Cardiac muscle cell (in vitro differentiated cells and primary cell): Measurements from ENCODE around the gene SERPINI1. TPM values are rescaled to one million over a fixed set of nuclear protein-coding genes. Genes with fewer than 3 reads are reported as not detected.

Source experiments
- DNase-seq, 2 donors: peaks; one replicate each; pipeline versions ENCODE4 v3.0.0 to v3.0.0-alpha.2; 2010 to 2017; ENCODE audit warnings: low read depth in 1 of 2, low spot score in 1 of 2
- H3K27ac ChIP-seq: fragments of 200-600 bp; sonication (generic); 2 replicates; pipeline ENCODE4 v1.5.1; 2016
- H3K27me3 ChIP-seq: fragments of 200-600 bp; sonication (generic); 2 replicates; pipeline ENCODE4 v1.6.0; 2016; ENCODE audit warnings: control low read depth
- H3K36me3 ChIP-seq: fragments of 200-600 bp; sonication (generic); 2 replicates; pipeline ENCODE4 v1.5.1; 2016; ENCODE audit warnings: control low read depth
- H3K4me1 ChIP-seq: fragments of 200-600 bp; sonication (generic); 2 replicates; pipeline ENCODE4 v1.8.1; 2017; ENCODE audit warnings: low read depth, mild to moderate bottlenecking, mixed run types
- H3K4me3 ChIP-seq: fragments of 200-600 bp; sonication (generic); 2 replicates; pipeline ENCODE4 v1.5.1; 2016; ENCODE audit warnings: mild to moderate bottlenecking
- H3K9me3 ChIP-seq: fragments of 200-600 bp; sonication (generic); 2 replicates; pipeline ENCODE4 v1.5.1; 2017; ENCODE audit warnings: low read depth, mild to moderate bottlenecking, control low read depth
- CTCF ChIP-seq: IDR thresholded peaks from 2 replicates; pipeline ENCODE4 v1.5.1; 2012; ENCODE audit warnings: low read depth, mild to moderate bottlenecking, low read length
- polyA plus RNA-seq: library from polyadenylated mRNA; unstranded; fragments of >200 nt; fragmentation: Nextera tagmentation; extraction: Ambion mirVana; gene quantifications from 2 replicates; pipeline ENCODE4 v1.2.1, GENCODE V29; 2016
- total RNA-seq: library from RNA; depleted of rRNA; stranded (reverse); fragments of >200 nt; gene quantifications from 2 replicates; pipeline ENCODE4 v1.2.3, GENCODE V29; 2016

The SERPINI1 gene
- total and polyA plus RNA-seq, 2 experiments from 2014 or later: 23.9 to 117 TPM

- no peak overlapping the region for H3K27ac ChIP-seq
- no peak for TF ChIP-seq CTCF
- H3K27me3 ChIP-seq: peaks cover 3% of the 10 kb centered on the region
- no peaks in the 10 kb centered on the region for H3K36me3 ChIP-seq
- H3K9me3 ChIP-seq: no peaks in the 10 kb centered on the region
- H3K4me3 ChIP-seq: no peak overlapping the region
- no peaks in the 10 kb centered on the region for H3K4me1 ChIP-seq
- no peak for DNase-seq
These were observed 3.8 kb downstream of the SERPINI1 start for GRCh38 chr3:167739190-167739810.

DNA sequence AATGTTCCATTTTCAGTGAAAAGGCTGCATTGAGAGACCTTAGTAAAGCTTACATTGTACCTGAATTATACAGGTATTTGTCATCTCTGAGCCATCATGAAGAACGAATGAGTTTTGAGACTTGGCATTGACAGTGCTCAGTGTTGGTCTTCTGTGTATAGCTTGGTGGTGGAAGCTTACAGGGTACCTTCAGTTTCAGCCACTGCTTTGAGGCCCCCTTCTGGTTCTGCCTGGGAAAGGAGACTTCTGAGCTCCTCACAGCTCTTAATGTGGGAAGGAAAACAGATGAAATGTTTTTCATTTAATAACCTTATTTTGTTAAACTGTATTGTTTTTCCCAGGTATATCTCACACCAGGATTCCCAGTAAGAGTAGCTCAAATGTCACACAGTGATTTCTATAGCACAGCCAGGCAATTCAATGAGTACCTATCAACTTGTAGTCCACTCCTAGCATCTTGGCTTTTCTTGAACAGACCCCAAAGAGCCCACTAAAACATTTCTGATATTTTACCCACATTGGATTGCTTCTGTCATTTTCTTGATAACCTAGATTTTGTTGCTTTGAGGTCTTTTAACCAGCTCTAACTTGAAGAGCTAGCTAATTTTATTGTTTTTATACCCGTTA lies 5.6 kb downstream of the SERPINI1 start:
- no peak overlapping the region for H3K27ac ChIP-seq
- peak; percentile 57 for DNase-seq
- H3K36me3 ChIP-seq: no peaks in the 10 kb centered on the region
- H3K4me3 ChIP-seq: no peak overlapping the region
- H3K27me3 ChIP-seq: peaks cover 3% of the 10 kb centered on the region
- no peaks in the 10 kb centered on the region for H3K4me1 ChIP-seq
- H3K9me3 ChIP-seq: no peaks in the 10 kb centered on the region
- peak; percentile 70 for TF ChIP-seq CTCF

GRCh38 chr3:167742338-167742737 lies 6.8 kb downstream of the SERPINI1 start:
- Histone ChIP-seq H3K4me1 (no peaks in the 10 kb centered on the region), H3K9me3 (no peaks in the 10 kb centered on the region), H3K36me3 (no peaks in the 10 kb centered on the region), H3K27me3 (no peaks in the 10 kb centered on the region), H3K4me3 (no peak overlapping the region), H3K27ac (no peak overlapping the region)
- no peak for DNase-seq
- TF ChIP-seq CTCF: no peak

DNA sequence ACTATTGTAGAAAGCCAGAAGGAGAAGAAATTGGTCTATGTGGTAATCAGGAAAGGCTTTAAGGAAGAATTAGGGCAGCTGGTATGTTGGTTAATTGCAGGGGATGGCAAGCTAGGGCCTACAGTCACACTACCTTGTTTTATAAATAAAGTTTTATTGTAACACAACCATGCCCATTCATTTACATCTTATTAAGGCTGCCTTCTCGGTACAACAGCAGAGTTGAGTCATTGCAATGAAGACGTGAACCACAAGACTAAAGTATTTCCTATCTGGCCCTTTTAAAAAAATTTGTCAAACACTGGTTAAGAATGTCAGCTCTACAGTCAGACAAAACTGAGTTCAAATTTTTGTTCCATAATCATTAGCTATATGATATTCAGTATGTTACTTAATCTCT lies 8.3 kb downstream of the SERPINI1 start:
- Histone ChIP-seq H3K9me3 (no peaks in the 10 kb centered on the region), H3K27me3 (no peaks in the 10 kb centered on the region), H3K27ac (no peak overlapping the region), H3K36me3 (no peaks in the 10 kb centered on the region), H3K4me1 (no peaks in the 10 kb centered on the region), H3K4me3 (no peak overlapping the region)
- DNase-seq: no peak
- TF ChIP-seq CTCF: no peak

- Histone ChIP-seq H3K4me1 (no peaks in the 10 kb centered on the region), H3K27ac (no peak overlapping the region), H3K27me3 (no peaks in the 10 kb centered on the region), H3K36me3 (no peaks in the 10 kb centered on the region), H3K4me3 (no peak overlapping the region), H3K9me3 (no peaks in the 10 kb centered on the region)
- no peak for TF ChIP-seq CTCF
- no peak for DNase-seq
These were observed 13.7 kb downstream of the SERPINI1 start for GRCh38 chr3:167749209-167749608.
